Measurements from ENCODE around the gene TBL2.
"Not testable (repeated sequence)": the region's sequence is repeated elsewhere in the genome, so short reads cannot be mapped to it uniquely, and the experiment has no call there.

TBL2 gene

GRCh38 chr7:73530800-73531199 is 47.6 kb downstream of the TBL2 start:
- peak; percentile 42 for DNase-seq

GRCh38 chr7:73526896-73527821 is 51.2 kb downstream of the TBL2 start:
- peak; percentile 9 for DNase-seq

- not testable (repeated sequence) for DNase-seq
These were observed 52.3 kb downstream of the TBL2 start for GRCh38 chr7:73526158-73526494.

GRCh38 chr7:73522105-73522872 is 56.1 kb downstream of the TBL2 start, which contains the start of gene BAZ1B:
Gene BAZ1B (minus strand): TSS chr7:73522293. CDS start chr7:73521933, 360 bp downstream.
- DNase-seq: peak; percentile 98

GRCh38 chr7:73521636-73522104 is 56.7 kb downstream of the TBL2 start:
- no peak for DNase-seq

GRCh38 chr7:73520673-73521635 is 57.4 kb downstream of the TBL2 start:
- peak; percentile 36 for DNase-seq

- DNase-seq: no peak
These were observed 58.3 kb downstream of the TBL2 start for GRCh38 chr7:73519867-73520672.

- no peak for DNase-seq
These were observed 59.9 kb downstream of the TBL2 start for GRCh38 chr7:73518470-73518869.
